Liver (tissue), 9 donors: ENCODE measurements around the gene CEACAM16. TPM values are rescaled to one million over a fixed set of nuclear protein-coding genes. Genes with fewer than 3 reads are reported as not detected.

Experiments
- DNase-seq: peaks from one replicate; pipeline ENCODE4 v3.0.0-alpha.2; 2017; ENCODE audit warnings: low spot score
- H3K27ac ChIP-seq, 2 donors: one replicate each; pipeline ENCODE4 v1.7.0; 2013; ENCODE audit warnings: inconsistent platforms in 2 of 2, low read length in 2 of 2, control low read depth in 1 of 2, low read depth in 1 of 2, mild to moderate bottlenecking in 1 of 2
- H3K27me3 ChIP-seq, 4 donors: one replicate each; pipeline versions ENCODE4 v1.6.1 to v1.7.0; 2013; ENCODE audit warnings: low read length in 3 of 4, inconsistent platforms in 1 of 4, mild to moderate bottlenecking in 1 of 4, moderate library complexity in 1 of 4; ENCODE audit not compliant: control insufficient read depth in 4 of 4, insufficient read depth in 4 of 4
- H3K36me3 ChIP-seq, 4 donors: one replicate each; pipeline versions ENCODE4 v1.6.1 to v1.7.0; 2013; ENCODE audit warnings: low read length in 3 of 4, mild to moderate bottlenecking in 3 of 4, low read depth in 1 of 4, moderate library complexity in 1 of 4; ENCODE audit not compliant: control insufficient read depth in 4 of 4, insufficient read depth in 3 of 4
- H3K4me1 ChIP-seq, 4 donors: one replicate each; pipeline versions ENCODE4 v1.6.1 to v1.7.0; 2013; ENCODE audit warnings: low read length in 3 of 4, mild to moderate bottlenecking in 3 of 4, moderate library complexity in 1 of 4; ENCODE audit not compliant: control insufficient read depth in 4 of 4, insufficient read depth in 4 of 4
- H3K4me3 ChIP-seq, 3 donors: one replicate each; pipeline versions ENCODE4 v1.6.1 to v1.7.0; 2013; ENCODE audit warnings: low read length in 3 of 3, control low read depth in 1 of 3, low read depth in 1 of 3, mild to moderate bottlenecking in 1 of 3
- H3K9ac ChIP-seq, 2 donors: one replicate each; pipeline ENCODE4 v1.7.0; 2013; ENCODE audit warnings: low read length in 2 of 2, mild to moderate bottlenecking in 2 of 2, moderate library complexity in 2 of 2, control low read depth in 1 of 2, low read depth in 1 of 2
- H3K9me3 ChIP-seq, 4 donors: one replicate each; pipeline versions ENCODE4 v1.6.1 to v1.7.0; 2013; ENCODE audit warnings: low read length in 3 of 4; ENCODE audit not compliant: control insufficient read depth in 4 of 4
- ATF3 ChIP-seq: IDR thresholded peaks from 2 replicates; pipeline ENCODE4 v1.6.1; 2016; ENCODE audit warnings: antibody characterized with exemption
- CTCF ChIP-seq: fragments of 150-350 bp; IDR thresholded peaks from 2 replicates; pipeline ENCODE4 v1.5.1; 2017; ENCODE audit warnings: improper control_type of control experiment, low read depth, low read length; ENCODE audit not compliant: missing input control
- EGR1 ChIP-seq, 2 donors: IDR thresholded peaks; 2 replicates each; pipeline ENCODE4 v1.6.1; 2016 to 2018; ENCODE audit warnings: antibody characterized with exemption in 2 of 2, low read depth in 2 of 2
- FOXA1 ChIP-seq: IDR thresholded peaks from 2 replicates; pipeline ENCODE4 v1.6.1; 2016; ENCODE audit warnings: antibody characterized with exemption
- FOXA2 ChIP-seq: IDR thresholded peaks from 2 replicates; pipeline ENCODE4 v1.6.1; 2016; ENCODE audit warnings: antibody characterized with exemption
- GABPA ChIP-seq, 2 donors: IDR thresholded peaks in 1 of 2; conservative IDR thresholded peaks in 1 of 2; 2 replicates each; pipeline ENCODE4 v1.6.1; 2016; ENCODE audit warnings: antibody characterized with exemption in 2 of 2, mild to moderate bottlenecking in 1 of 2, moderate library complexity in 1 of 2
- HNF4A ChIP-seq, 2 donors: conservative IDR thresholded peaks; 2 replicates each; pipeline ENCODE4 v1.6.1; 2016; ENCODE audit warnings: antibody characterized with exemption in 2 of 2, mild to moderate bottlenecking in 2 of 2
- HNF4G ChIP-seq: IDR thresholded peaks from 2 replicates; pipeline ENCODE4 v1.6.1; 2016; ENCODE audit warnings: antibody characterized with exemption
- JUND ChIP-seq, 2 donors: IDR thresholded peaks; 2 replicates each; pipeline ENCODE4 v1.6.1; 2016; ENCODE audit warnings: antibody characterized with exemption in 2 of 2
- MAX ChIP-seq: IDR thresholded peaks from 2 replicates; pipeline ENCODE4 v1.6.1; 2016; ENCODE audit warnings: antibody characterized with exemption
- NR2F2 ChIP-seq: IDR thresholded peaks from 2 replicates; pipeline ENCODE4 v1.6.1; 2016; ENCODE audit warnings: antibody characterized with exemption
- RAD21 ChIP-seq, 2 donors: IDR thresholded peaks; 2 replicates each; pipeline ENCODE4 v1.6.1; 2016; ENCODE audit warnings: antibody characterized with exemption in 2 of 2, mild to moderate bottlenecking in 2 of 2
- RXRA ChIP-seq, 2 donors: IDR thresholded peaks; 2 replicates each; pipeline ENCODE4 v1.6.1; 2017 to 2018; ENCODE audit warnings: antibody characterized with exemption in 2 of 2, mild to moderate bottlenecking in 1 of 2
- SP1 ChIP-seq: IDR thresholded peaks from 2 replicates; pipeline ENCODE4 v1.6.1; 2018; ENCODE audit warnings: antibody characterized with exemption, mild to moderate bottlenecking
- TAF1 ChIP-seq: conservative IDR thresholded peaks from 2 replicates; pipeline ENCODE4 v1.6.1; 2016; ENCODE audit warnings: antibody characterized with exemption, mild to moderate bottlenecking
- YY1 ChIP-seq: IDR thresholded peaks from 2 replicates; pipeline ENCODE4 v1.6.1; 2016; ENCODE audit warnings: antibody characterized with exemption, mild to moderate bottlenecking
- WGBS: extraction: QIAGEN DNeasy Blood & Tissue Kit; methylation state at CpG from one replicate; pipeline ENCODE4 v1.1.7; 2013; 5-methylcytosine and 5-hydroxymethylcytosine counted together
- polyA plus RNA-seq, 2 donors: library from polyadenylated mRNA; stranded (reverse) in 1 of 2; unstranded in 1 of 2; fragments of 200-250 nt in 1 of 2; fragments of >200 nt in 1 of 2; fragmentation: Nextera tagmentation in 1 of 2; extraction: Ambion mirVana in 1 of 2; gene quantifications; one replicate each; pipeline versions ENCODE4 v1.2.1 to v1.2.3, GENCODE V29; 2013 to 2015
- total RNA-seq, 2 donors: library from RNA; depleted of rRNA; stranded (reverse); fragments of >200 nt; gene quantifications; one replicate each; pipeline ENCODE4 v1.2.3, GENCODE V29; 2014
- TF ChIP-seq, protein P1 (sequence below): IDR thresholded peaks from 2 replicates; pipeline ENCODE4 v1.6.1; 2016; ENCODE audit warnings: antibody characterized with exemption
- TF ChIP-seq, protein P2 (sequence below): IDR thresholded peaks from 2 replicates; pipeline ENCODE4 v1.6.1; 2016; ENCODE audit warnings: antibody characterized with exemption, mild to moderate bottlenecking
- donor health status: healthy.
- donor health status: healthy.
- donor health status: healthy.
- donor health status: healthy.
- donor health status: healthy.

The CEACAM16 gene
- total and polyA plus RNA-seq, 4 donors, result 0.09 TPM; not detected in 3

- TF ChIP-seq, protein P1, sequence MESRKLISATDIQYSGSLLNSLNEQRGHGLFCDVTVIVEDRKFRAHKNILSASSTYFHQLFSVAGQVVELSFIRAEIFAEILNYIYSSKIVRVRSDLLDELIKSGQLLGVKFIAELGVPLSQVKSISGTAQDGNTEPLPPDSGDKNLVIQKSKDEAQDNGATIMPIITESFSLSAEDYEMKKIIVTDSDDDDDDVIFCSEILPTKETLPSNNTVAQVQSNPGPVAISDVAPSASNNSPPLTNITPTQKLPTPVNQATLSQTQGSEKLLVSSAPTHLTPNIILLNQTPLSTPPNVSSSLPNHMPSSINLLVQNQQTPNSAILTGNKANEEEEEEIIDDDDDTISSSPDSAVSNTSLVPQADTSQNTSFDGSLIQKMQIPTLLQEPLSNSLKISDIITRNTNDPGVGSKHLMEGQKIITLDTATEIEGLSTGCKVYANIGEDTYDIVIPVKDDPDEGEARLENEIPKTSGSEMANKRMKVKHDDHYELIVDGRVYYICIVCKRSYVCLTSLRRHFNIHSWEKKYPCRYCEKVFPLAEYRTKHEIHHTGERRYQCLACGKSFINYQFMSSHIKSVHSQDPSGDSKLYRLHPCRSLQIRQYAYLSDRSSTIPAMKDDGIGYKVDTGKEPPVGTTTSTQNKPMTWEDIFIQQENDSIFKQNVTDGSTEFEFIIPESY, result no peak
- TF ChIP-seq ATF3, result no peak
- TF ChIP-seq HNF4A (conservative IDR thresholded peaks at IDR 0.05), result no peak
- TF ChIP-seq FOXA1, result no peak
- no peak for TF ChIP-seq YY1
- TF ChIP-seq RAD21 (IDR thresholded peaks at IDR 0.05), result no peak
- TF ChIP-seq JUND (IDR thresholded peaks at IDR 0.05), result no peak
- no peak for TF ChIP-seq TAF1
- no peak for TF ChIP-seq HNF4G
These were observed 1.3 kb upstream of the CEACAM16 start (continued) for GRCh38 chr19:44697670-44698034.

DNA sequence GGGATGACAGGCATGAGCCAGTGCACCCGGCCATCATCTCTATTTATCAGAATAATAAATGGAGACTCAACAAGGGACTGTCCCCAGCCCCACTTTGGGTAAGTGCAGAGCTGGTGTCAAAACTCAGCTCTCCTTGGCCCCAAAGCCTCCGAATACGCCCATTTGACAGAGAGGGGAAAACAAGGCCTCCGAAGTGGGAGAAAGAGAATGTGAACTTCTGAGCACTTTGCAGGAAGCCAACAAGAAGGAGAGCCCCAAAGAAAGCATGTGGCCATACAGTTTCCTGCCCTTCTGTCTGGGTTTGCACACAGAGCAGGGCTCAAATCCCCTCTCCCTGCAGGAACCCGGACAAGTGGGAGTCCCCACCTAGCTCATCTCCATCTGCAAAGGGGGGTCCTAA, 1.6 kb downstream of the CEACAM16 start:
- WGBS, result 92% methylated on average over 5 of the region's 5 CpGs
- TF ChIP-seq, protein P1, result no peak
- TF ChIP-seq NR2F2, result no peak
- TF ChIP-seq RXRA (IDR thresholded peaks at IDR 0.05), result no peak
- no peak for TF ChIP-seq GABPA (IDR thresholded peaks at IDR 0.05 in 1 of 2, conservative IDR thresholded peaks at IDR 0.05 in 1 of 2)
- no peak for TF ChIP-seq TAF1
- TF ChIP-seq, protein P2, sequence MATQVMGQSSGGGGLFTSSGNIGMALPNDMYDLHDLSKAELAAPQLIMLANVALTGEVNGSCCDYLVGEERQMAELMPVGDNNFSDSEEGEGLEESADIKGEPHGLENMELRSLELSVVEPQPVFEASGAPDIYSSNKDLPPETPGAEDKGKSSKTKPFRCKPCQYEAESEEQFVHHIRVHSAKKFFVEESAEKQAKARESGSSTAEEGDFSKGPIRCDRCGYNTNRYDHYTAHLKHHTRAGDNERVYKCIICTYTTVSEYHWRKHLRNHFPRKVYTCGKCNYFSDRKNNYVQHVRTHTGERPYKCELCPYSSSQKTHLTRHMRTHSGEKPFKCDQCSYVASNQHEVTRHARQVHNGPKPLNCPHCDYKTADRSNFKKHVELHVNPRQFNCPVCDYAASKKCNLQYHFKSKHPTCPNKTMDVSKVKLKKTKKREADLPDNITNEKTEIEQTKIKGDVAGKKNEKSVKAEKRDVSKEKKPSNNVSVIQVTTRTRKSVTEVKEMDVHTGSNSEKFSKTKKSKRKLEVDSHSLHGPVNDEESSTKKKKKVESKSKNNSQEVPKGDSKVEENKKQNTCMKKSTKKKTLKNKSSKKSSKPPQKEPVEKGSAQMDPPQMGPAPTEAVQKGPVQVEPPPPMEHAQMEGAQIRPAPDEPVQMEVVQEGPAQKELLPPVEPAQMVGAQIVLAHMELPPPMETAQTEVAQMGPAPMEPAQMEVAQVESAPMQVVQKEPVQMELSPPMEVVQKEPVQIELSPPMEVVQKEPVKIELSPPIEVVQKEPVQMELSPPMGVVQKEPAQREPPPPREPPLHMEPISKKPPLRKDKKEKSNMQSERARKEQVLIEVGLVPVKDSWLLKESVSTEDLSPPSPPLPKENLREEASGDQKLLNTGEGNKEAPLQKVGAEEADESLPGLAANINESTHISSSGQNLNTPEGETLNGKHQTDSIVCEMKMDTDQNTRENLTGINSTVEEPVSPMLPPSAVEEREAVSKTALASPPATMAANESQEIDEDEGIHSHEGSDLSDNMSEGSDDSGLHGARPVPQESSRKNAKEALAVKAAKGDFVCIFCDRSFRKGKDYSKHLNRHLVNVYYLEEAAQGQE, result no peak
- TF ChIP-seq ATF3, result no peak
- no peak for TF ChIP-seq RAD21 (IDR thresholded peaks at IDR 0.05)
- no peak for TF ChIP-seq JUND (IDR thresholded peaks at IDR 0.05)
- TF ChIP-seq CTCF, result no peak
- no peak for TF ChIP-seq HNF4A (conservative IDR thresholded peaks at IDR 0.05)
- TF ChIP-seq FOXA1, result no peak
- TF ChIP-seq SP1, result no peak
- no peak for TF ChIP-seq EGR1 (IDR thresholded peaks at IDR 0.05; ENCODE audit: low read depth in 2 of 2)
- TF ChIP-seq MAX, result no peak
- no peak for TF ChIP-seq YY1
- no peak for TF ChIP-seq HNF4G
- no peak for TF ChIP-seq FOXA2
- no peaks in the 10 kb centered on the region for H3K36me3 ChIP-seq
- H3K27me3 ChIP-seq, result no peaks in the 10 kb centered on the region
- no peak overlapping the region for H3K9ac ChIP-seq
- no peak overlapping the region for H3K27ac ChIP-seq
- peaks cover 4 to 23% (median 21%) of the 10 kb centered on the region in 4 donors for H3K4me1 ChIP-seq
- no peaks in the 10 kb centered on the region for H3K9me3 ChIP-seq
- no peak for DNase-seq
- no peak overlapping the region for H3K4me3 ChIP-seq
